Stomach (tissue), 9 donors: ENCODE measurements around the gene IMP4. TPM values are rescaled to one million over a fixed set of nuclear protein-coding genes. Genes with fewer than 3 reads are reported as not detected.

Experiments
- DNase-seq, 2 donors: peaks; one replicate each; pipeline versions ENCODE4 v3.0.0 to v3.0.0-alpha.2; 2013 to 2019
- H3K27ac ChIP-seq, 5 donors: fragments of 200-600 bp in 4 of 5; sonication (generic) in 4 of 5; one replicate each; pipeline ENCODE4 v1.5.1; 2013 to 2019; ENCODE audit warnings: mild to moderate bottlenecking in 1 of 5, moderate library complexity in 1 of 5
- H3K27me3 ChIP-seq, 3 donors: fragments of 200-600 bp; sonication (generic); one replicate each; pipeline ENCODE4 v1.5.1; 2017 to 2019; ENCODE audit warnings: mixed run types in 1 of 3
- H3K36me3 ChIP-seq, 4 donors: fragments of 200-600 bp; sonication (generic); 1 replicate in 3 of 4; 2 replicates in 1 of 4; pipeline ENCODE4 v1.5.1; 2016 to 2019
- H3K4me1 ChIP-seq, 4 donors: fragments of 200-600 bp; sonication (generic); one replicate each; pipeline ENCODE4 v1.5.1; 2016 to 2019
- H3K4me3 ChIP-seq, 4 donors: fragments of 200-600 bp; sonication (generic) in 3 of 4; one replicate each; pipeline ENCODE4 v1.5.1; 2016 to 2019; ENCODE audit warnings: mild to moderate bottlenecking in 1 of 4
- H3K9me3 ChIP-seq, 4 donors: fragments of 200-600 bp; sonication (generic); one replicate each; pipeline ENCODE4 v1.5.1; 2016 to 2019
- EP300 ChIP-seq: sonication (generic); formaldehyde crosslinking; IDR thresholded peaks from one replicate; pipeline ENCODE4 v1.6.1; 2017; ENCODE audit warnings: antibody characterized with exemption
- POLR2A ChIP-seq, 4 donors: fragments of 450-650 bp; IDR thresholded peaks; one replicate each; pipeline ENCODE4 v1.6.1; 2016; ENCODE audit warnings: antibody characterized with exemption in 4 of 4, control low read depth in 2 of 4, mild to moderate bottlenecking in 1 of 4, moderate library complexity in 1 of 4
- POLR2AphosphoS5 ChIP-seq, 3 donors: sonication (generic); formaldehyde crosslinking; IDR thresholded peaks; one replicate each; pipeline ENCODE4 v1.6.1; 2016; ENCODE audit warnings: antibody characterized with exemption in 3 of 3
- WGBS, 5 donors: extraction: QIAGEN DNeasy Blood & Tissue Kit in 3 of 5; methylation state at CpG; one replicate each; pipeline versions ENCODE4 v1.1.5 to v1.1.7; 2013 to 2018; 5-methylcytosine and 5-hydroxymethylcytosine counted together
- intact Hi-C: fragments of 100-400 bp; cut with DNase I; formaldehyde crosslinking; loops from one replicate; pipeline ENCODE4 v1.15.1; 2023; ENCODE audit warnings: low total_unique reads
- polyA plus RNA-seq, 3 donors: library from polyadenylated mRNA; stranded (reverse); fragments of 200-250 nt; gene quantifications; one replicate each; pipeline ENCODE4 v1.2.3, GENCODE V29; 2013
- total RNA-seq, 5 donors: library from RNA; depleted of rRNA; stranded (reverse); fragments of >200 nt; gene quantifications; one replicate each; pipeline versions ENCODE4 v1.1.0 to v1.2.3, GENCODE V29; 2014 to 2016
- TF ChIP-seq, protein P1 (sequence below), 7 experiments: fragments of 450-650 bp in 4 of 7; fragments of 200-600 bp in 3 of 7; sonication (generic) in 3 of 7; IDR thresholded peaks; one replicate each; pipeline ENCODE4 v1.5.1; 2016 to 2019; ENCODE audit warnings: antibody characterized with exemption in 7 of 7, control low read depth in 2 of 7, mild to moderate bottlenecking in 1 of 7
- donor health status: healthy with polysubstance abuse.
- donor health status: Bipolar disorder and iron deficiency.
- donor health status: healthy.

IMP4 gene
- total and polyA plus RNA-seq, 8 donors = 14.2 to 128 (median 71.2) TPM

DNA sequence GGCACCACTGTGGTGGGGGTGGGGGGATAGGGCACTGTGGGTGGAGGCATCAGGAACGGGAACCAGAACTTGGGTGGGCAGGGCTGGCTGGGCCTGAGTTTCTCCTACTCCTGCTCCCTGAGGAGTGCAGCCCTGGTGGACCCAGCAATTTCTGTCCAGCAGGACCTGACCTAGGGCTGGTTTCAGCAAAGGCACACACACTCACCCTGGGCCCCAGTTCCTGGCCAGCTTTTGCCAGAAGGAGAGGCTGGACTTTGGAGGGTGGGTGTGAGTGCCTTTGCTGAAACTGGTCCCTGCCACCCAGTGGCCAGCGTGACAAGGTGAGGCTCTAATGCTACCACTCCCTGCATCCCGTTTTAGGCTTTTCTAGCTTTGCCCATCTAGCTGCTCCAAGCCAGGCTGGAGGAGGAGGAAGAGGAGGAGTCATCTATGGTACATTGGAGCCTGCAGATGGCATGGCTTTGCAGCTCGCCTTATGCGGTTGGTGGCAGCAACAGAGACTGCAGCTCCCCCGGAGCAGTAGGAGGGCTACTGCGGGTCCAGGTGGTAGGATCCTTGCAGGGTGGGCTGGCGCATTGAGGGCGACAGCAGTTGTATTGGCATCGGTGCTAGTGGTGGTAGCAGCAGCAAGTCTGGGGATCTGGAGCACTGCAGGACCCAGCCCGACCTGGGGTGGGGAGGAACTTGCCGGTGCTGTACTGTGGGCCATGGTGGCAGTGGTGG is 40.4 kb upstream of the IMP4 start:
- Histone ChIP-seq H3K27me3 (peaks cover 0 to 32% (median 0%) of the 10 kb centered on the region in 3 donors), H3K4me1 (no peaks in the 10 kb centered on the region), H3K4me3 (no peak overlapping the region), H3K9me3 (no peaks in the 10 kb centered on the region), H3K36me3 (no peaks in the 10 kb centered on the region), H3K27ac (no peak overlapping the region)
- no peak for DNase-seq
- 77 to 87% (median 81%) methylated on average over 11 to 12 of the region's 12 CpGs for WGBS, 5 donors
- intact Hi-C loops = no loop called here
- no peak for TF ChIP-seq POLR2A (IDR thresholded peaks at IDR 0.05)
- no peak for TF ChIP-seq EP300
- TF ChIP-seq, protein P1, sequence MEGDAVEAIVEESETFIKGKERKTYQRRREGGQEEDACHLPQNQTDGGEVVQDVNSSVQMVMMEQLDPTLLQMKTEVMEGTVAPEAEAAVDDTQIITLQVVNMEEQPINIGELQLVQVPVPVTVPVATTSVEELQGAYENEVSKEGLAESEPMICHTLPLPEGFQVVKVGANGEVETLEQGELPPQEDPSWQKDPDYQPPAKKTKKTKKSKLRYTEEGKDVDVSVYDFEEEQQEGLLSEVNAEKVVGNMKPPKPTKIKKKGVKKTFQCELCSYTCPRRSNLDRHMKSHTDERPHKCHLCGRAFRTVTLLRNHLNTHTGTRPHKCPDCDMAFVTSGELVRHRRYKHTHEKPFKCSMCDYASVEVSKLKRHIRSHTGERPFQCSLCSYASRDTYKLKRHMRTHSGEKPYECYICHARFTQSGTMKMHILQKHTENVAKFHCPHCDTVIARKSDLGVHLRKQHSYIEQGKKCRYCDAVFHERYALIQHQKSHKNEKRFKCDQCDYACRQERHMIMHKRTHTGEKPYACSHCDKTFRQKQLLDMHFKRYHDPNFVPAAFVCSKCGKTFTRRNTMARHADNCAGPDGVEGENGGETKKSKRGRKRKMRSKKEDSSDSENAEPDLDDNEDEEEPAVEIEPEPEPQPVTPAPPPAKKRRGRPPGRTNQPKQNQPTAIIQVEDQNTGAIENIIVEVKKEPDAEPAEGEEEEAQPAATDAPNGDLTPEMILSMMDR (IDR thresholded peaks at IDR 0.05) = no peak
- TF ChIP-seq POLR2AphosphoS5 (IDR thresholded peaks at IDR 0.05) = no peak

DNA sequence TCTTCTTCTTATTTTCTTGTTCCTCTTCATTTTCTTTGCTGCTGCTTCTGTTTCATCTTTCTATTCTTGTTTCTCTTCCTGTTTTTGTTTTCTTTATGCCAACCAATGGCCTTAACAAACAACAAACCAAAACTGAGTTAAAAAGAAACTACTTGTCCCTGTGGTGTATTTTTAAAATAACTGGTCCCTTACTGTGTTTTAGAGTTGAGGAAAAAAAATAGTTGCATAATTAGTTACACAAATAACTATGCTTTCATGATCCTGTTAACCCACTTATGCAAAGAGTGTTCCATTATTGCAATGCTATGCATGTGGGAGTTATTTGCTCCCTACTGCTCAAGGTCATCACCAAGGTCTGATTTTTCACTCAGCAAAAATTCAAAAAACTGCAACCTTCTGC is 39.5 kb upstream of the IMP4 start:
- Histone ChIP-seq H3K36me3 (no peaks in the 10 kb centered on the region), H3K27me3 (peaks cover 0 to 32% (median 0%) of the 10 kb centered on the region in 3 donors), H3K27ac (no peak overlapping the region), H3K4me1 (no peaks in the 10 kb centered on the region), H3K4me3 (no peak overlapping the region), H3K9me3 (no peaks in the 10 kb centered on the region)
- intact Hi-C loops = no loop called here
- no peak for DNase-seq
- TF ChIP-seq, protein P1 (IDR thresholded peaks at IDR 0.05) = no peak
- TF ChIP-seq POLR2A (IDR thresholded peaks at IDR 0.05) = no peak
- TF ChIP-seq POLR2AphosphoS5 (IDR thresholded peaks at IDR 0.05) = no peak
- TF ChIP-seq EP300 = no peak

DNA sequence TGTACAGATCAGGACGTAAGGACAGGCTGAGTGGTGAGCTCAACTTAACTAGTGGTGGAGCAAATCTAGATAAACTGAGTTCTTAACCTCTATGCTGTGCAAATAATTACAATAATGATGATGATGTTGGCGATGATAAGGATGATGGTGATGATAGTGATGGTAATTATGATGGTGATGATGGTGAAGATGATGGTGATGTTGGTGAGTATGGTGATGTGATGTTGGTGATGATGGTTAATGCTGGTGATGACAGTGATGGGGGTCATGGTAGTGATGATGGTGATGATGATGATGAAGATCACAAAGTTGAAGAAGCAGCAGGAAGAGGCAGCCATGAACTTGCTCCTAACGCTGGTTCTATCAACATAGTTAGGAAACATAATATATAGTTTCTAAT is 38.0 kb upstream of the IMP4 start:
- WGBS, 5 donors = 77 to 86% (median 83%) methylated on average over 3 of the region's 3 CpGs
- Histone ChIP-seq H3K27ac (no peak overlapping the region), H3K4me1 (no peaks in the 10 kb centered on the region), H3K9me3 (no peaks in the 10 kb centered on the region), H3K27me3 (peaks cover 0 to 35% (median 0%) of the 10 kb centered on the region in 3 donors), H3K36me3 (no peaks in the 10 kb centered on the region), H3K4me3 (no peak overlapping the region)
- DNase-seq = no peak
- TF ChIP-seq, protein P1 (IDR thresholded peaks at IDR 0.05) = no peak
- TF ChIP-seq EP300 (no peak), POLR2A (IDR thresholded peaks at IDR 0.05) (no peak), POLR2AphosphoS5 (IDR thresholded peaks at IDR 0.05) (no peak)
- intact Hi-C loops = no loop called here

DNA sequence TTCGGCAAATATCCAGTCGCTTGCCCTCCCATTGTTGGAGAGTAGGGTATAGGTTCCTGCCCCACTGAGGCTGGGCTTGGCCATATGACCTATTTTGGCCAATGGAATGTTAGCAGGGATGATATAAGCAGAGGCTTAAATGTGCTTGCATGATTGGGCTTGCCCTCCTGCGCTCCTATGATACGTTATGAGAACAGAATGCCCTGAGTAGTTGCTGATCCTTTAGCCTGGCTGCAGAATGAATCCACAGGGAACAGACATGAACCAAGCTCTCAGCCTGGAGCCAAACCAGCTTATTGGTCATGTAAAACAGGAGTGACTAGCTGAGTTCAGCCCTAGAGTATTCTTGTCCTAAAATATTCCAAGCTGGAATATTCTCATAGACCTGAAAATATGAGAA is 34.8 kb upstream of the IMP4 start:
- no peak for DNase-seq
- Histone ChIP-seq H3K4me3 (no peak overlapping the region), H3K27ac (no peak overlapping the region), H3K9me3 (no peaks in the 10 kb centered on the region), H3K4me1 (no peaks in the 10 kb centered on the region), H3K36me3 (no peaks in the 10 kb centered on the region), H3K27me3 (peaks cover 0 to 9% (median 0%) of the 10 kb centered on the region in 3 donors)
- TF ChIP-seq EP300 (no peak), POLR2AphosphoS5 (IDR thresholded peaks at IDR 0.05) (no peak), POLR2A (IDR thresholded peaks at IDR 0.05) (no peak)
- TF ChIP-seq, protein P1 (IDR thresholded peaks at IDR 0.05) = no peak
- 85 to 89% (median 88%) methylated on average over 4 of the region's 4 CpGs for WGBS, 5 donors
- intact Hi-C loops = no loop called here
